ENCODE measurements around the gene PODXL.

Gene PODXL

GRCh38 chr7:131480384-131481315, 75.8 kb downstream of the PODXL start:
- Histone ChIP-seq H3K27me3 (ENCODE audit: low read length) (no peaks in the 10 kb centered on the region), H3K79me2 (ENCODE audit: insufficient read depth, low read length) (no peaks in the 10 kb centered on the region), H4K20me1 (ENCODE audit: low read depth, low read length) (no peaks in the 10 kb centered on the region), H2AFZ (ENCODE audit: low read depth, low read length, severe bottlenecking) (no peak overlapping the region), H3K4me3 (ENCODE audit: insufficient read depth, low read length, poor library complexity, severe bottlenecking) (no peak overlapping the region), H3K27ac (ENCODE audit: low read depth, low read length) (no peak overlapping the region), H3K9me3 (ENCODE audit: insufficient read depth, low read length) (no peaks in the 10 kb centered on the region), H3K9me2 (replicated peaks; ENCODE audit: insufficient read depth, low read length) (no peaks in the 10 kb centered on the region), H3K4me2 (ENCODE audit: low read depth, low read length, poor library complexity, severe bottlenecking) (no peak overlapping the region), H3K36me3 (ENCODE audit: low read length) (no peaks in the 10 kb centered on the region), H3K9ac (ENCODE audit: low read length) (no peak overlapping the region), H3F3A (ENCODE audit: insufficient read depth) (no peaks in the 10 kb centered on the region)
- TF ChIP-seq CTCF (IDR thresholded peaks at IDR 0.05; ENCODE audit: insufficient read depth, low read length, poor library complexity, severe bottlenecking): no peak
- no peak for TF ChIP-seq EZH2phosphoT487 (conservative IDR thresholded peaks at IDR 0.05; ENCODE audit: low read length)

GRCh38 chr7:131476740-131477139, 79.7 kb downstream of the PODXL start:
- H3K27ac ChIP-seq (ENCODE audit: low read depth, low read length): no peak overlapping the region

DNA sequence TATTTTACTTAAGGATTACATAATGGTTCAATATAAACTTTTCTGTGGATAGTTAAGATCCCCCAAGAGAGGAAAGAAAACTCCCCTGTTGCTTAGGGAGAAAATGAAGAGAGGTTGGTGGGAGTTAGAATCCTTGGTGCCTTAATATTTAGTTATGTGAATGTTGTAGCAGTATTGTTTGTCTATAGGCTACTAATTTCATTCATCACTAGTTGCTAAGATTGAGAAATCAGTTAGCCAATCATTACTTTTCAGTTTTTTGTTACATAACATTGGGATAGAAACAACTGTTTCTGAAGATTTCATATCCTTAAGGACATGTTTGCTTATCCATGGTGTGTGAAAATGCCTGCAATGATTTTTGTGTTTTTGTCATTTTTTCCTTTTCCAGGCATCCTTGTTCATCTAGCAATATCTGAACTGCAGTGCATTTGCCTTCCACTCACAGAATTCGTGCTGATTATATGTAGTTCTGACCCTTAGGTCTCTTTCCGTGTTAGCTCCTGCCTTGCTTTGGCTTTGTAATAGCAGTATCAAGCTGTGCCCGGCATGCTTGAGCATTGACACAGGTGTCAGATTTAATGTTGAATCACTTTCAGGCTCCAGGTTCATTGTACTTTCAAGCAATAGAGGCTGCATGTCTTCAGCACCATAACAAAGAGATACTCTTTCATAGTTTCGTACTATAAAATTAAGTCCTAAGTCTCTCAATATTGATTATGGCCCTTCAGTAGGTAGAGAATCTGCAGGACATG, 85.0 kb downstream of the PODXL start:
- no peaks in the 10 kb centered on the region for H3K27me3 ChIP-seq (ENCODE audit: low read length)
- no peak overlapping the region for H3K9ac ChIP-seq (ENCODE audit: low read length)
- H3K9me2 ChIP-seq (replicated peaks; ENCODE audit: insufficient read depth, low read length): no peaks in the 10 kb centered on the region
- H3K27ac ChIP-seq (ENCODE audit: low read depth, low read length): no peak overlapping the region
- H4K20me1 ChIP-seq (ENCODE audit: low read depth, low read length): no peaks in the 10 kb centered on the region
- TF ChIP-seq CTCF (IDR thresholded peaks at IDR 0.05; ENCODE audit: insufficient read depth, low read length, poor library complexity, severe bottlenecking): no peak
- TF ChIP-seq EZH2phosphoT487 (conservative IDR thresholded peaks at IDR 0.05; ENCODE audit: low read length): no peak
- H3K4me2 ChIP-seq (ENCODE audit: low read depth, low read length, poor library complexity, severe bottlenecking): no peak overlapping the region
- no peak overlapping the region for H3K4me3 ChIP-seq (ENCODE audit: insufficient read depth, low read length, poor library complexity, severe bottlenecking)
- no peaks in the 10 kb centered on the region for H3K79me2 ChIP-seq (ENCODE audit: insufficient read depth, low read length)
- no peak overlapping the region for H2AFZ ChIP-seq (ENCODE audit: low read depth, low read length, severe bottlenecking)
- no peaks in the 10 kb centered on the region for H3F3A ChIP-seq (ENCODE audit: insufficient read depth)
- H3K36me3 ChIP-seq (ENCODE audit: low read length): peaks cover 9% of the 10 kb centered on the region; the same call in 1 of the 2 replicates
- H3K9me3 ChIP-seq (ENCODE audit: insufficient read depth, low read length): no peaks in the 10 kb centered on the region

More at GRCh38 chr7:131476740-131477139, 79.7 kb downstream of the PODXL start:
- Histone ChIP-seq H3K36me3 (ENCODE audit: low read length) (no peaks in the 10 kb centered on the region), H3K9ac (ENCODE audit: low read length) (no peak overlapping the region), H2AFZ (ENCODE audit: low read depth, low read length, severe bottlenecking) (no peak overlapping the region), H3K4me3 (ENCODE audit: insufficient read depth, low read length, poor library complexity, severe bottlenecking) (no peak overlapping the region), H3K27me3 (ENCODE audit: low read length) (no peaks in the 10 kb centered on the region), H3K79me2 (ENCODE audit: insufficient read depth, low read length) (no peaks in the 10 kb centered on the region), H3F3A (ENCODE audit: insufficient read depth) (no peaks in the 10 kb centered on the region), H3K4me2 (ENCODE audit: low read depth, low read length, poor library complexity, severe bottlenecking) (no peak overlapping the region), H3K9me3 (ENCODE audit: insufficient read depth, low read length) (no peaks in the 10 kb centered on the region), H4K20me1 (ENCODE audit: low read depth, low read length) (no peaks in the 10 kb centered on the region), H3K9me2 (replicated peaks; ENCODE audit: insufficient read depth, low read length) (no peaks in the 10 kb centered on the region)
- no peak for TF ChIP-seq CTCF (IDR thresholded peaks at IDR 0.05; ENCODE audit: insufficient read depth, low read length, poor library complexity, severe bottlenecking)
- no peak for TF ChIP-seq EZH2phosphoT487 (conservative IDR thresholded peaks at IDR 0.05; ENCODE audit: low read length)

All from SU-DHL-6 (cell line).